GM18951 (cell line): ENCODE measurements around the gene SPAG5.

Experiments
- POLR2A ChIP-seq: IDR thresholded peaks from 4 replicates; pipeline ENCODE4 v1.6.1; 2011; ENCODE audit warnings: mild to moderate bottlenecking; ENCODE audit not compliant: insufficient read length, insufficient read depth; ENCODE audit errors: extremely low read depth
- in situ Hi-C: fragments of 300-500 bp; cut with MboI; formaldehyde crosslinking; loops from one replicate; pipeline ENCODE4 v1.12.0; 2022; ENCODE audit warnings: low sequenced_read_pairs, mixed read lengths, inconsistent platforms; ENCODE audit not compliant: unreplicated experiment

The SPAG5 gene

DNA sequence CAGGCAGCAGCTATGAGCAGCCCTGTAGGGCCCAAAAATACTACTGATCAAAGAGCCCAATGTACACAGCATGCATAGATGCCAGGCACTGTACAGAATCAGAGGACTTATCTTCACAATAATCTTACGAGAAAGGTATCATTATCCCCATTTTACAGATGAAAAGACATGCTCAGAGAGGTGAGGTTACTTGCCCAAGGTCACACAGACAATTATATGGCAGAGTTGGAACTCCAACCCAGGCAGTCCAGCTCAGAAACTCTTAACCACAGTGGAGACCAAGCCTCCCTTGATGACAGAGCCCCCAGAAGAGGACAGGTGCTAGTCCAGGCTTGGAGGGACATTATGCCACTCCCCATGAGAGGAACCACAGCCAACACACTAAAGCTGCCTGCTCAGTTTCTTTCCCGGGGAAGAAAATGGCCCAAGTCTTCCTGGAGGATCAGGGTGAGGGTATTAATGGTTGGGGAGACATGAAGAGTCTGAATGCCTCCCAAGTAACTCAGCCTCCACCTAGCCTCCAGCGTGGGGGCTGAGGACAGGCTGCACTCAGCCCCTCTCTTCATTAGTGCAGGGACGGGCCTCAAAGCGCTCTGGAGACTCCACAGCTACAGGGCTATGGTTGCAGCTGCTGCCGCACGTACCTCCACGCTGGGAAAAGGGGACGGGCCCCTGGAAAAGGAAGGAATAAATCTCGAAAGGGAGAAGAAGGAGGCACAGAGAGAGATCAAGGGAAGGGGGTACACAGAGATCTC is 47.2 kb downstream of the SPAG5 start:
- in situ Hi-C loops = no loop called here
- no peak for TF ChIP-seq POLR2A

DNA sequence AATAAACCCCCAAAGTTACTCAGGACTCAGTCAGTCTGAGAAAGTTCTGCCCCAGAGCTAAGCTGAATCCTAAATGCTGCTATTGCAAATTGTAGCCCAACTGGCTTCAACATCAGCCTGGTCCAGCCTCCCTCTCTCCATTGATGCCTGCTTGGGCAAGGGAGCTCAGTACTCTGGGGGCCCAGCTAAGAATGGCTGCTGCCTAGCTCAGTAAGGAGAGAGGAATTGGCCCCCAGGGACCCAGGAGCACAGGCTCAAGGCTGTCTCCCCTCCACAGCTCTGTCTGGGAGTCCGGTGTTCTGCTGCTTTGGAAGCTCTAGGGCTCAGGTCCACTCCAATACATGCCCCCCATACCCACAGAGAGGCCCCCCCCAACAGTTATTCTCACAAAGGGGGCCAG is 48.0 kb downstream of the SPAG5 start:
- no peak for TF ChIP-seq POLR2A
- in situ Hi-C loops = no loop called here

- in situ Hi-C loops = no loop called here
Measured at GRCh38 chr17:28549236-28550132, 49.3 kb downstream of the SPAG5 start.

DNA sequence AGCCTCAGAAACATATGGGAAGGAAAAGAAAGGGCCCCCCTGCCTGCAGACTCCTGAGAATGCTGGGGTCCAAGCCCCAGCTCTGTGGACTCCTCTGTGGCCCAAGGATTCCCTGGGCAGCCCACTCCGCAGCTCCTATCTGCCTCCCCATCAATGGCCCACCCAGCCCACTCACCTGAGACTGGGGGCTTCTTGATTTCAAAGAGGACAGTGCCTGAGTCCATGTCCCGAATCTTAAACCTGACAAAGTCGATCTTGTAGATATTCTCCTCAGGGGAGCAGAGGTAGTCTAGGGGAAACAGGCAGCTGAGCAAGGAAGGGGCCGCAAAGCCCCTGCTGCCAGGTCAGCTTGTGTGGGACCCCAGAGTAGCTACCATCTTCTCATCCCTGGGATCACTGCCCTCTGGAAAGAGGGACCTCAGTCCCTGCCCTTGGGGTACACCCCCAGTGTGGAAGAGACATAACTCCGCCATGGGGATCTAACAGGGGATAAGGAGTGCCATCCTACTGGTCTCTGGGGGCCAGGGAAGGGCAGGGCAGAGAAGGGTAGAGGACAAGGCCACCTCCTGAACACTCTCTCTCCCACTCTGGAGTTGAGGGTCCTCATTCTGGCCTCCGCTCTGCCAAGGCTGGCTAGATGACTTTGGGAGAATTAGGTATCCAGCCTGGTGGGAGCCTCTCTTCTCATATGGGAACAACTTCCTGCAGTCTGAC is 50.3 kb downstream of the SPAG5 start:
- no peak for TF ChIP-seq POLR2A
- in situ Hi-C loops = no loop called here

More at GRCh38 chr17:28549236-28550132, 49.3 kb downstream of the SPAG5 start:
- peak; percentile 33 for TF ChIP-seq POLR2A

DNA sequence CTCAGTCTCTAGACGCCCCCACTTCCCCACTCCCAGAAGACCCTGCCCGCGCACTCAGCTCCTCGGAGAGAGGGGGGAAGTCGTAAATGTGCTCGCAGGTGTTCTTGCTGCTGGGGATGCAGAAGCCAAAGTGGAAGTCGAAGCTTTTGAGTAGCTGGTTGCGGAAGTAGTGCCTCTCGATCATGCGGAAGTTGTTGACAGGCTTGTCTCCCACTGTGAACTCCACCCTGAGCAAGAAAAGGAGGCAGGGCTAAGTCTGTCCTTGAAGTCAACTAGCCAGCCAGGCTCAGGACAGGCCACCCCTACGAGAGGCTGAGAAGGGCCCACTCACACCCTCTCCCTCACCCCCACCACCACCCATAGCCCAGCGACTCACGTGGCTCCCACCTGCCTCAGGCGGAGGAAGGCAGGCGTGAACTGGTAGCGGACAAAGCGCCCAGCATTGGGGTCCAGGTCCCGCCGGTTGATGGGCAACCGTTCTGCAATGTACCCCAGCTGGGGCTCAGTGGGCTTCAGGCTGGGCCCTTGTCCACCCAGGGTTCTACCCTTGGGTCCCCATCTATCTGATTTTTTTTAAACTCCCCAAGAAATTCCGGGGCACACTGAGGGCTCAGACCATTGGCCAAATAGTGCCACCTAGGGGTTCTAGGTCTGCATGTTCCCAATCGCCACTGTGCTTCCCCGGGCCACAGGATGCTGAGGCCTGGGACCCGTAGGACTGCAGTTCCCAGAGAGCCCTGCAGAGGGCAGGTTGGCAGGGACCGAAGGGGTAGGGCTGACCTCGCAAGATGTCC is 51.0 kb downstream of the SPAG5 start:
- TF ChIP-seq POLR2A = no peak
- in situ Hi-C loops = no loop called here

DNA sequence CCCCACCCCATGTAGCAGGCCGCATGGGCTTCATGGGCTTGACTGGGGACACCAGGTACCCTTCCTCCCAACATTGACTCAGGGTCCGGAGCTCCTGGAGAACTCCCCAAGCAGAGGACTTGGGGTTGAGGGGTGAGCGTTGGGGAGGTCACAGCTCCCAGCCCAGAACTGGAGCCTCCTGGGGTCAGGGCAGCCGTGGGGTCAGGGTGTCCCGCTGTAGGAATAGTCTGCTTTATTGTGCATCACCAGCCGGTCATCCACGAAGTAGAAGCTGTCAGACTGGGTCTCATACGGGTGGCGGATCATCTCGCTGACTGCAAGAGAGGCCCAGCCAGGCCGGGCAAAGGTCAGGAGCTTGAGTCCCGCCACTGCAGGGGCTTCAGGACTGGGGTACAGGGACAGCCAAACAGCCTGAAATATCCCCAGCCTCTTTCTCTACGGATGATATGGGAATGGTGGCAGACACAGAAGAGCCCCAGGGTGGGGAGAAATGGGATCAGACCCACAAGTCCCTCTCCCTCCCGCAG is 51.7 kb downstream of the SPAG5 start:
- in situ Hi-C loops = no loop called here
- TF ChIP-seq POLR2A = no peak

DNA sequence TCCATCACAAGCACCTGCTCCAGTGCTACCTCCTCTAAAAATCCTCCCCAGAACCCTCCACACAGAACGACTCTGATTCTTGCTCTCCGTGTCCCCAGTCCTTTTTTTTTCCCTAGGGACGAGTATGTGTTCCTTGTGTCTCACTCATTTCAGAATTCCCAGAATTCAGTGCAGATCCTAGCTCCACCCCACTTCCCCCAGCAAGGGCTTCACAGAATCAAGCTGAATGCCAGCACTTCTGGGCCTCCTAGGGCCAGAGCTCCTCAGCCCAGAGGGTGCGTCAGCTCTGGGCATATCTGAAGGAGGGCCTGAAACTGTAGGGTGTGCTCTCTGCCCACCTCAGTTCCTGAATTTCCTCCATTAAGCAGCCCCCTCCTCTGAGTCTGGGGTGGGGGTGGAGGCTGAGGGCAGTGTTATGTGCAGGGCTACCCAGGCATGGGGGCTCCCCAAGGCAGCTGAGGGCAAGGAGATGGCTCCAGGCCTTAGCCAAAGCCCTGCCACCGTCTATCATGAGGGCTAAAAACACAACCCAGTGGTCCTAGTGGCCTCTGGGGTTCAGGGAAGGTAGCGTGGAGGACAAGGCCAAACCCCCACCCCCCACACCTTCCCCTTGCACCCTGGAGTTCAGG is 52.9 kb downstream of the SPAG5 start:
- in situ Hi-C loops = no loop called here
- no peak for TF ChIP-seq POLR2A

DNA sequence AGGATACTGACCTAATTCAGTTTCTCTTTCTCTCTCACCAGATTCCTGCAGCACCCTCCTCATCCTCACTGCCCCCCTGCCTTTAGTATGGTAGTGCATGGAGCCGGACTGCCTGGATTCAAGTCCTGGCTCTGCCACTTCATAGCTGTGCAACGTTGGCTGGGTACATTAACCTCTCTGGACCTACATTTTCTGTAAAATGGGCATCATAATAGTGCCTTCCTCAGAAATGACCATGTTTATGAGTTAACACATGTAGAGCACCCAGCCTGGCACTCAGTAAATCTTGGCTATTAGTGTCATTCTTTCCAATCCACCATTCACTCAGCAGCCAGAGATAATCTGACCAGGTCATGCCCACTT is 53.7 kb downstream of the SPAG5 start:
- no peak for TF ChIP-seq POLR2A
- in situ Hi-C loops = no loop called here

DNA sequence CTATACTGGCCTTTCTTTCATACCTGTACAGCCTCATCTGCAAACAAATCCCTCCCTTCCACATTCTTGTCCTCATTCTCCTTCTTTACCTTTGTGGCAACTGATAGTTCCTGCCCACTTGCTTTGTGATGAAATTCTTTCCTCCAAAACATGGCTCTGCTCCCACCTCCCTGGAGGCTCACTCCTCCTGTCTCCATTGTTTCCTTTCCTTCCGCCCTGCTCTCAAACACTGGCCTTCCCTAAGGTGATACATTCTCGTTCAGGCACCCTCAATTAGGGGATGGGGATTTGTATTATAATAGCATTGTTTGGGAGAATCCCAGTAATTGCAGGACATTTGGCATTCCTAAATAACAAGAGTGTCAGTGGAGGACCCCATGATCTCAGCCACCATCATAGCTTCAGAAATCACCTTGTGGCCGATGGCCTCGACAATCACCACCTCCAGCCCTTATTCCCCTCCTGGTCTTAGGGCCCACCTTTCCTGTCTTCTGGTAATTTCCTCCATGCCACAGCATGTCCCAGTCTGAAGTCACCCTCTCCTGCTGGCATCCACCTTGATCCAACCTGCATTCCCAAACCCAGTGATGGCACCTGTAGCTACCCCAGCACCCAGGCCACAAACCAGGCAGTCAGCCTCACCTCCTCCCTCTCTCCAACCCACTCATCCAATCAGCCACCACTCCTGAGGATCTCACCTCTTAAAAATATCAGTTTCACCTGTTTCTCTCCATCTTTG is 54.3 kb downstream of the SPAG5 start:
- TF ChIP-seq POLR2A = no peak
- in situ Hi-C loops = no loop called here

- no peak for TF ChIP-seq POLR2A
- in situ Hi-C loops = no loop called here
Measured at GRCh38 chr17:28541439-28541838, 57.4 kb downstream of the SPAG5 start.

- TF ChIP-seq POLR2A = no peak
- in situ Hi-C loops = no loop called here
Measured at GRCh38 chr17:28540231-28540630, 58.6 kb downstream of the SPAG5 start.
